Testis (tissue), 3 donors: ENCODE measurements around the gene ZNF85. TPM values are rescaled to one million over a fixed set of nuclear protein-coding genes. Genes with fewer than 3 reads are reported as not detected.
"Not testable (repeated sequence)": the region's sequence is repeated elsewhere in the genome, so short reads cannot be mapped to it uniquely, and the experiment has no call there.

Source experiments
- DNase-seq: peaks from one replicate; pipeline ENCODE4 v3.0.0-alpha.2; 2019
- H3K27ac ChIP-seq, 2 donors: fragments of 200-600 bp; sonication (generic); one replicate each; pipeline ENCODE4 v1.5.1; 2019
- H3K27me3 ChIP-seq: fragments of 200-600 bp; sonication (generic); one replicate; pipeline ENCODE4 v1.5.1; 2019
- H3K36me3 ChIP-seq: fragments of 200-600 bp; sonication (generic); one replicate; pipeline ENCODE4 v1.5.1; 2017; ENCODE audit warnings: low read depth; ENCODE audit errors: missing control alignments
- H3K4me1 ChIP-seq: fragments of 200-600 bp; sonication (generic); one replicate; pipeline ENCODE4 v1.5.1; 2019
- H3K4me3 ChIP-seq, 2 donors: fragments of 200-600 bp; sonication (generic); one replicate each; pipeline ENCODE4 v1.5.1; 2017 to 2019
- H3K9me3 ChIP-seq: fragments of 200-600 bp; sonication (generic); one replicate; pipeline ENCODE4 v1.5.1; 2017
- POLR2A ChIP-seq: fragments of 450-650 bp; IDR thresholded peaks from one replicate; pipeline ENCODE4 v1.6.1; 2017; ENCODE audit warnings: antibody characterized with exemption, mild to moderate bottlenecking, moderate library complexity
- WGBS, 2 donors: methylation state at CpG; one replicate each; pipeline ENCODE4 v1.1.5; 2018; 5-methylcytosine and 5-hydroxymethylcytosine counted together
- intact Hi-C: fragments of 100-400 bp; cut with DNase I; formaldehyde crosslinking; loops from one replicate; pipeline ENCODE4 v1.15.1; 2023; ENCODE audit warnings: low total_unique reads
- polyA plus RNA-seq: library from polyadenylated mRNA; stranded (reverse); fragments of 350-450 nt; fragmentation: Illumina TruSeq; extraction: RNeasy Lipid Tissue Mini Kit (QIAGEN cat#74804); gene quantifications from one replicate; pipeline ENCODE4 v1.2.3, GENCODE V29; 2014; ENCODE audit warnings: low read depth, low replicate concordance; ENCODE audit not compliant: insufficient read depth
- total RNA-seq, 2 donors: library from RNA; depleted of rRNA; stranded (reverse); fragments of >200 nt; gene quantifications; one replicate each; pipeline ENCODE4 v1.2.3, GENCODE V29; 2016
- TF ChIP-seq, protein P1 (sequence below), 3 experiments: fragments of 450-650 bp in 2 of 3; fragments of 200-600 bp in 1 of 3; sonication (generic) in 1 of 3; IDR thresholded peaks; one replicate each; pipeline ENCODE4 v1.5.1; 2016 to 2019; ENCODE audit warnings: antibody characterized with exemption in 3 of 3, mild to moderate bottlenecking in 2 of 3, moderate library complexity in 1 of 3

ZNF85 gene
- total and polyA plus RNA-seq, 3 donors from 2014 or later = 9.5 to 33.0 (median 19.7) TPM

GRCh38 chr19:20926796-20927195 lies 3.7 kb downstream of the ZNF85 start:
- Histone ChIP-seq H3K9me3 (no peaks in the 10 kb centered on the region), H3K4me3 (no peak overlapping the region), H3K36me3 (no peaks in the 10 kb centered on the region), H3K27me3 (no peaks in the 10 kb centered on the region), H3K4me1 (no peaks in the 10 kb centered on the region), H3K27ac (no peak overlapping the region)
- intact Hi-C loops = no loop called here
- no peak for TF ChIP-seq POLR2A
- TF ChIP-seq, protein P1, sequence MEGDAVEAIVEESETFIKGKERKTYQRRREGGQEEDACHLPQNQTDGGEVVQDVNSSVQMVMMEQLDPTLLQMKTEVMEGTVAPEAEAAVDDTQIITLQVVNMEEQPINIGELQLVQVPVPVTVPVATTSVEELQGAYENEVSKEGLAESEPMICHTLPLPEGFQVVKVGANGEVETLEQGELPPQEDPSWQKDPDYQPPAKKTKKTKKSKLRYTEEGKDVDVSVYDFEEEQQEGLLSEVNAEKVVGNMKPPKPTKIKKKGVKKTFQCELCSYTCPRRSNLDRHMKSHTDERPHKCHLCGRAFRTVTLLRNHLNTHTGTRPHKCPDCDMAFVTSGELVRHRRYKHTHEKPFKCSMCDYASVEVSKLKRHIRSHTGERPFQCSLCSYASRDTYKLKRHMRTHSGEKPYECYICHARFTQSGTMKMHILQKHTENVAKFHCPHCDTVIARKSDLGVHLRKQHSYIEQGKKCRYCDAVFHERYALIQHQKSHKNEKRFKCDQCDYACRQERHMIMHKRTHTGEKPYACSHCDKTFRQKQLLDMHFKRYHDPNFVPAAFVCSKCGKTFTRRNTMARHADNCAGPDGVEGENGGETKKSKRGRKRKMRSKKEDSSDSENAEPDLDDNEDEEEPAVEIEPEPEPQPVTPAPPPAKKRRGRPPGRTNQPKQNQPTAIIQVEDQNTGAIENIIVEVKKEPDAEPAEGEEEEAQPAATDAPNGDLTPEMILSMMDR (IDR thresholded peaks at IDR 0.05) = no peak
- 96 to 100% methylated on average over 1 of the region's 1 CpG for WGBS, 2 donors
- DNase-seq = no peak

- H3K9me3 ChIP-seq = no peaks in the 10 kb centered on the region
- 94 to 100% methylated on average over 1 of the region's 1 CpG for WGBS, 2 donors
- TF ChIP-seq, protein P1 (IDR thresholded peaks at IDR 0.05) = no peak
- TF ChIP-seq POLR2A = no peak
- H3K4me1 ChIP-seq = no peaks in the 10 kb centered on the region
- no peak overlapping the region for H3K4me3 ChIP-seq
- no peak for DNase-seq
- no peaks in the 10 kb centered on the region for H3K36me3 ChIP-seq
- H3K27me3 ChIP-seq = no peaks in the 10 kb centered on the region
- intact Hi-C loops = no loop called here
- no peak overlapping the region for H3K27ac ChIP-seq
Observed at GRCh38 chr19:20928371-20928770, 5.3 kb downstream of the ZNF85 start.

- H3K4me1 ChIP-seq, H3K27ac ChIP-seq, H3K36me3 ChIP-seq, H3K9me3 ChIP-seq, DNase-seq, H3K4me3 ChIP-seq, H3K27me3 ChIP-seq, intact Hi-C loops: not testable (repeated sequence)
- 87 to 89% methylated on average over 5 of the region's 5 CpGs for WGBS, 2 donors
Observed at GRCh38 chr19:20936322-20936947, 13.4 kb downstream of the ZNF85 start.

DNA sequence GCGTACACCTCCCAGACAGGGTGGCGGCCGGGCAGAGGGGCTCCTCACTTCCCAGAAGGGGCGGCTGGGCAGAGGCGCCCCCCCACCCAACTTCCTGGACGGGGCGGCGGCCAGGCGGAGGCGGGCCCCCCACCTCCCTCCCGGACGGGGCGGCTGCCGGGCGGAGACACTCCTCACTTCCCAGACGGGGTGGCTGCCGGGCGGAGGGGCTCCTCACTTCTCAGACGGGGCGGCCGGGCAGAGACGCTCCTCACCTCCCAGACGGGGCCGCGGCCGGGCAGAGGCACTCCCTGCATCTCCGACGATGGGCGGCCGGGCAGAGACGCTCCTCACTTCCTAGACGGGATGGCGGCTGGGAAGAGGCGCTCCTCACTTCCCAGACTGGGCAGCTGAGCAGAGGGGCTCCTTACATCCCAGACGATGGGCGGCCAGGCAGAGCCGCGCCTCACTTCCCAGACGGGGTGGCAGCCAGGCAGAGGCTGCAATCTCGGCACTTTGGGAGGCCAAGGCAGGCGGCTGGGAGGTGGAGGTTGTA lies 29.6 kb downstream of the ZNF85 start:
- WGBS, 2 donors = 77 to 80% methylated on average over 14 to 34 of the region's 41 CpGs
- H3K9me3 ChIP-seq, H3K4me1 ChIP-seq, H3K36me3 ChIP-seq, H3K27ac ChIP-seq, intact Hi-C loops, H3K27me3 ChIP-seq, H3K4me3 ChIP-seq, DNase-seq: not testable (repeated sequence)

DNA sequence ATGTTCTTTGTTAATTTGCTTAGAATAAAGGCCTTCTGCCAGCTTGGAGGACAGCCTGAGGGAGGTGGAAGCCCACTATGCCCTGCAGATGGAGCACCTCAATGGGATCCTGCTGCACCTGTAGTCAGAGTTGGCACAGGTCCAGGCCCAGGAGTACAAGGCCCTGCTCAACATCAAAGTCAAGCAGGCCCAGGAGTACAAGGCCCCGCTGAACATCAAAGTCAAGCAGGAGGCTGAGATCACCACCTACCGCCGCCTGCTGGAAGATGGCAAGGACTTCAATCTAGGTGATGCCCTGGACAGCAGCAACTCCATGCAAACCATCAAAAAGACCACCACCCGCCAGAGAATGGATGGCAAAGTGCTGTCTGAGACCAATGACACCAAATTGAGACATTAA lies 41.7 kb downstream of the ZNF85 start:
- Histone ChIP-seq H3K4me1 (no peaks in the 10 kb centered on the region), H3K9me3 (no peaks in the 10 kb centered on the region), H3K27me3 (no peaks in the 10 kb centered on the region), H3K4me3 (no peak overlapping the region), H3K27ac (no peak overlapping the region), H3K36me3 (no peaks in the 10 kb centered on the region)
- no peak for DNase-seq
- intact Hi-C loops = no loop called here
- 47 to 100% methylated on average over 1 to 4 of the region's 4 CpGs for WGBS, 2 donors
- TF ChIP-seq, protein P1 (IDR thresholded peaks at IDR 0.05) = no peak
- no peak for TF ChIP-seq POLR2A

DNA sequence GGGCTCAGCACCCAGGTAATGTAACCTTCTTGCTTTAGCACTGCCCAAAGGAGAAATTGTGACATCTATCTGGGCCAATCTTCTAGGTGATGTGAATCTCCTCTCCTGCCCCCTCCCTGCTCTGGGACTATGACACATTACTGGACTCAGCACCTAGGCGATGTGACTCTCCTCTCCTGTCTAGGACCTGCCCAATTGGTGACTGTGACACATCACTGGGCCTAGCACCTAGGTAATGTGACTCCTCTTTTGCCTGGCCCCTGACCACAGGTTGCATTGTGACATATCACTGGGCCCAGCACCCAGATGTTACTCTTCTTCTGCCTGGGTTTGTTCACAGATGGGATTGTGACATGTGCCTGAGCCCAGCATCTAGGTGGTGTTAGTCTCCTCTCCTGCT lies 45.0 kb downstream of the ZNF85 start:
- no peaks in the 10 kb centered on the region for H3K9me3 ChIP-seq
- H3K4me3 ChIP-seq = no peak overlapping the region
- 80 to 94% methylated on average over 1 of the region's 1 CpG for WGBS, 2 donors
- no peak for DNase-seq
- no peak for TF ChIP-seq POLR2A
- TF ChIP-seq, protein P1 (IDR thresholded peaks at IDR 0.05) = no peak
- no peak overlapping the region for H3K27ac ChIP-seq
- intact Hi-C loops = no loop called here
- no peaks in the 10 kb centered on the region for H3K4me1 ChIP-seq
- H3K27me3 ChIP-seq = no peaks in the 10 kb centered on the region
- no peaks in the 10 kb centered on the region for H3K36me3 ChIP-seq
